ENCODE results near the gene ZC3HAV1L.
"Not testable (repeated sequence)": the region's sequence is repeated elsewhere in the genome, so short reads cannot be mapped to it uniquely, and the experiment has no call there.

- TF ChIP-seq RFX5 (IDR thresholded peaks at IDR 0.05); MAZ (IDR thresholded peaks at IDR 0.05; ENCODE audit: borderline replicate concordance, low read depth, low read length); RAD21 (conservative IDR thresholded peaks at IDR 0.05 in 1 of 2, IDR thresholded peaks at IDR 0.05 in 1 of 2); EP300 (IDR thresholded peaks at IDR 0.05); POLR2A (IDR thresholded peaks at IDR 0.05; ENCODE audit: low read length); HDAC2 (IDR thresholded peaks at IDR 0.05); CTCF (IDR thresholded peaks at IDR 0.05); CEBPB (IDR thresholded peaks at IDR 0.05); RARB (CRISPR knock-in tag; IDR thresholded peaks at IDR 0.05); MAX (IDR thresholded peaks at IDR 0.05); REST (IDR thresholded peaks at IDR 0.05); HOXB5 (CRISPR knock-in tag; IDR thresholded peaks at IDR 0.05); CBX2 (IDR thresholded peaks at IDR 0.05; ENCODE audit: borderline replicate concordance, low read depth): not testable (repeated sequence)
Observed at GRCh38 chr7:139025861-139026260, 10.0 kb downstream of the ZC3HAV1L start.
